Measurements from ENCODE around the gene GDPGP1. TPM values are rescaled to one million over a fixed set of nuclear protein-coding genes. Genes with fewer than 3 reads are reported as not detected.
"Not testable (repeated sequence)": the region's sequence is repeated elsewhere in the genome, so short reads cannot be mapped to it uniquely, and the experiment has no call there.

GDPGP1 gene
- total RNA-seq, 4 donors from 2014 or later, result 7.1 to 28.1 (median 13.6) TPM

- Histone ChIP-seq H3K4me3 (replicated peaks in 1 of 3) (no peak overlapping the region), H3K27me3 (no peaks in the 10 kb centered on the region), H3K9me3 (no peaks in the 10 kb centered on the region), H3K4me1 (no peaks in the 10 kb centered on the region), H3K36me3 (no peaks in the 10 kb centered on the region), H3K27ac (no peak overlapping the region)
- intact Hi-C loops (cut with DNase I), result no loop called here
- TF ChIP-seq POLR2A (IDR thresholded peaks at IDR 0.05) (no peak), CTCF (IDR thresholded peaks at IDR 0.05) (peak in 4 of 6 experiments; percentile 26 to 47 (median 38))
- DNase-seq, result no peak
These were observed 52.7 kb downstream of the GDPGP1 start for GRCh38 chr15:90286678-90287077.

- DNase-seq, result no peak
- no peak overlapping the region for H3K27ac ChIP-seq
These were observed 53.1 kb downstream of the GDPGP1 start for GRCh38 chr15:90287101-90287500.

GRCh38 chr15:90287946-90288345 is 53.9 kb downstream of the GDPGP1 start:
- Histone ChIP-seq H3K9me3 (no peaks in the 10 kb centered on the region), H3K27me3 (no peaks in the 10 kb centered on the region), H3K4me1 (no peaks in the 10 kb centered on the region), H3K27ac (no peak overlapping the region), H3K36me3 (no peaks in the 10 kb centered on the region), H3K4me3 (replicated peaks in 1 of 3) (no peak overlapping the region)
- no peak for DNase-seq
- 90 to 93% methylated on average over 6 of the region's 6 CpGs for WGBS, 2 donors
- intact Hi-C loops (cut with DNase I), result no loop called here
- no peak for TF ChIP-seq POLR2A (IDR thresholded peaks at IDR 0.05)
- no peak for TF ChIP-seq CTCF (IDR thresholded peaks at IDR 0.05)

More at GRCh38 chr15:90287101-90287500, 53.1 kb downstream of the GDPGP1 start:
- Histone ChIP-seq H3K4me1 (no peaks in the 10 kb centered on the region), H3K4me3 (replicated peaks in 1 of 3) (no peak overlapping the region), H3K27me3 (no peaks in the 10 kb centered on the region), H3K36me3 (no peaks in the 10 kb centered on the region), H3K9me3 (no peaks in the 10 kb centered on the region)
- intact Hi-C loops (cut with DNase I), result no loop called here
- TF ChIP-seq CTCF (IDR thresholded peaks at IDR 0.05), result no peak
- no peak for TF ChIP-seq POLR2A (IDR thresholded peaks at IDR 0.05)
- WGBS, 2 donors, result 40 to 69% methylated on average over 4 to 5 of the region's 5 CpGs

GRCh38 chr15:90291679-90292356 is 57.8 kb downstream of the GDPGP1 start:
- no peaks in the 10 kb centered on the region for H3K9me3 ChIP-seq
- no peaks in the 10 kb centered on the region for H3K36me3 ChIP-seq
- WGBS, 2 donors, result 76 to 86% methylated on average over 10 to 14 of the region's 16 CpGs
- peaks cover 0 to 6% of the 10 kb centered on the region in 2 donors for H3K4me1 ChIP-seq
- intact Hi-C loops (cut with DNase I), result no loop called here
- H3K27me3 ChIP-seq, result no peaks in the 10 kb centered on the region
- TF ChIP-seq POLR2A (IDR thresholded peaks at IDR 0.05), result no peak
- TF ChIP-seq CTCF (IDR thresholded peaks at IDR 0.05), result no peak
- H3K4me3 ChIP-seq (replicated peaks in 1 of 3), result no peak overlapping the region
- no peak overlapping the region for H3K27ac ChIP-seq
- no peak for DNase-seq

- H3K27ac ChIP-seq, result peak overlapping the region in 1 of 3 donors; percentile 39
- H3K36me3 ChIP-seq; H3K4me3 ChIP-seq (replicated peaks in 1 of 3); H3K4me1 ChIP-seq; H3K9me3 ChIP-seq; H3K27me3 ChIP-seq; intact Hi-C loops (cut with DNase I): not testable (repeated sequence)
- peak; percentile 95 for DNase-seq
- WGBS, 2 donors, result 48 to 50% methylated on average over 11 to 13 of the region's 13 CpGs
- TF ChIP-seq CTCF (IDR thresholded peaks at IDR 0.05) (peak; percentile 51 to 96 (median 83)), POLR2A (IDR thresholded peaks at IDR 0.05) (peak in 1 of 2 donors; percentile 68)
These were observed 59.2 kb downstream of the GDPGP1 start for GRCh38 chr15:90293040-90293810.

Measured in thyroid gland (tissue), 4 donors.